GM12878 (cell line): ENCODE data around the gene FER1L5. TPM values are rescaled to one million over a fixed set of nuclear protein-coding genes. Genes with fewer than 3 reads are reported as not detected.

ENCODE experiments used
- ATAC-seq: fragments of 200-7000 bp; cut with Tn5 transposase; 3 replicates; pipeline ENCODE4 v1.9.1; 2020; ENCODE audit warnings: mild to moderate bottlenecking, moderate library complexity
- BruUV-seq: library from RNA; stranded (reverse); fragments of 400-500 nt; replicated peaks from 2 replicates; lab custom pipeline; 2021; lab: Mats Ljungman, UMichigan
- CTCF ChIA-PET: fragments of 300-600 bp; sonication (Branson Sonifier 250); formaldehyde crosslinking; extraction: SDS; loops from one replicate; lab custom pipeline; 2021; ENCODE audit warnings: inconsistent platforms; lab: Yijun Ruan, JAX
- POLR2A ChIA-PET: fragments of 350-600 bp; formaldehyde crosslinking; extraction: SDS; loops from one replicate; lab custom pipeline; 2021; ENCODE audit warnings: inconsistent platforms; lab: Charles Lee
- RAD21 ChIA-PET: fragments of 300-600 bp; sonication (Branson Sonifier 250); formaldehyde crosslinking; loops from one replicate; lab custom pipeline; 2023; ENCODE audit warnings: antibody characterized with exemption; ENCODE audit not compliant: unreplicated experiment; lab: Charles Lee
- SMC1A ChIA-PET: fragments of 300-600 bp; sonication (Branson Sonifier 250); formaldehyde crosslinking; loops from one replicate; lab custom pipeline; 2023; ENCODE audit not compliant: unreplicated experiment, uncharacterized antibody; lab: Charles Lee
- DNase-seq: peaks from one replicate; pipeline ENCODE4 v3.0.0-alpha.2; 2011; ENCODE audit warnings: low read depth, low spot score
- FAIRE-seq: peaks from 3 replicates; lab custom pipeline; 2011; peaks lifted over from hg19 to GRCh38; lab: Jason Lieb, UNC
- H2AFZ ChIP-seq: 2 replicates; pipeline ENCODE4 v1.6.0; 2011; ENCODE audit warnings: low read depth, low read length, control low read depth; ENCODE audit not compliant: control insufficient read depth
- H3K27ac ChIP-seq: 2 replicates; pipeline ENCODE4 v1.5.1; 2011; ENCODE audit warnings: control low read depth; ENCODE audit not compliant: control insufficient read depth, insufficient read depth
- H3K27me3 ChIP-seq, 2 experiments: replicated peaks in 1 of 2; 2 replicates each; pipeline versions ENCODE4 v1.6.0 to v1.6.1; 2011; ENCODE audit warnings: low read length in 1 of 2; ENCODE audit not compliant: control insufficient read depth in 2 of 2, insufficient read depth in 2 of 2
- H3K36me3 ChIP-seq, 2 experiments: 2 replicates each; pipeline ENCODE4 v1.5.1; 2011; ENCODE audit warnings: low read length in 1 of 2; ENCODE audit not compliant: control insufficient read depth in 2 of 2, insufficient read depth in 2 of 2
- H3K4me1 ChIP-seq: 2 replicates; pipeline ENCODE4 v1.6.1; 2011; ENCODE audit warnings: mild to moderate bottlenecking, low read length, moderate library complexity, mixed read lengths; ENCODE audit not compliant: control insufficient read depth, insufficient read depth
- H3K4me2 ChIP-seq: 2 replicates; pipeline ENCODE4 v1.6.0; 2011; ENCODE audit warnings: control low read depth; ENCODE audit not compliant: control insufficient read depth, insufficient read depth
- H3K4me3 ChIP-seq: fragments of 200-600 bp; sonication (generic); 2 replicates; pipeline ENCODE4 v1.5.1; 2016
- H3K79me2 ChIP-seq: 2 replicates; pipeline ENCODE4 v1.6.0; 2011; ENCODE audit warnings: low read length; ENCODE audit not compliant: control insufficient read depth, insufficient read depth
- H3K9ac ChIP-seq: 2 replicates; pipeline ENCODE4 v1.8.0; 2011; ENCODE audit warnings: low read length, control low read depth, mixed read lengths; ENCODE audit not compliant: control insufficient read depth, insufficient read depth
- H3K9me3 ChIP-seq: replicated peaks from 3 replicates; pipeline ENCODE4 v1.5.1; 2011; ENCODE audit warnings: mild to moderate bottlenecking, low read length; ENCODE audit not compliant: control insufficient read depth, insufficient read depth
- H4K20me1 ChIP-seq: 2 replicates; pipeline ENCODE4 v1.6.0; 2011; ENCODE audit not compliant: control insufficient read depth, insufficient read depth
- CHD2 ChIP-seq: IDR thresholded peaks from 2 replicates; pipeline ENCODE4 v1.6.1; 2011; ENCODE audit warnings: low read depth, low read length, improper control_type of control experiment, borderline replicate concordance
- ETV6 ChIP-seq, 2 experiments: fragments of 450-650 bp in 1 of 2; IDR thresholded peaks in 1 of 2; conservative IDR thresholded peaks in 1 of 2; 2 replicates each; pipeline ENCODE4 v1.6.1; 2014; ENCODE audit warnings: antibody characterized with exemption in 1 of 2, borderline replicate concordance in 1 of 2, low read depth in 1 of 2, mild to moderate bottlenecking in 1 of 2, moderate library complexity in 1 of 2
- IRF4 ChIP-seq: IDR thresholded peaks from 2 replicates; pipeline ENCODE4 v1.6.1; 2011; ENCODE audit warnings: low read depth, low read length
- POLR2A ChIP-seq: IDR thresholded peaks from 2 replicates; pipeline ENCODE4 v1.6.1; 2011; ENCODE audit warnings: low read depth, mild to moderate bottlenecking, low read length
- SPI1 ChIP-seq: IDR thresholded peaks from 2 replicates; pipeline ENCODE4 v1.6.1; 2011; ENCODE audit warnings: low read depth, mild to moderate bottlenecking, low read length, moderate library complexity, borderline replicate concordance; ENCODE audit not compliant: insufficient read depth
- ZNF384 ChIP-seq: IDR thresholded peaks from 2 replicates; pipeline ENCODE4 v1.6.1; 2012; ENCODE audit warnings: low read depth, mild to moderate bottlenecking, low read length, improper control_type of control experiment, borderline replicate concordance
- ZNF622 ChIP-seq: fragments of 450-650 bp; IDR thresholded peaks from 2 replicates; pipeline ENCODE4 v1.6.1; 2017; ENCODE audit warnings: mild to moderate bottlenecking, inconsistent platforms
- ZZZ3 ChIP-seq: IDR thresholded peaks from 2 replicates; pipeline ENCODE4 v1.6.1; 2011; ENCODE audit warnings: low read depth; ENCODE audit not compliant: control insufficient read depth, insufficient read length
- in situ Hi-C: fragments of 300-500 bp; cut with MboI; formaldehyde crosslinking; loops from 9 replicates; pipeline ENCODE4 v1.14.3; 2018; ENCODE audit warnings: mixed read lengths
- intact Hi-C: fragments of 100-400 bp; cut with micrococcal nuclease; formaldehyde crosslinking; loops from one replicate; pipeline ENCODE4 v1.14.2; 2022; ENCODE audit not compliant: unreplicated experiment
- polyA plus RNA-seq, 11 experiments: library from polyadenylated mRNA; depleted of rRNA in 4 of 11; unstranded in 6 of 11; stranded (reverse) in 5 of 11; fragments of >200 nt; fragmentation: Nextera tagmentation in 4 of 11; fragmentation: Illumina TruSeq in 1 of 11; extraction: Ambion mirVana in 4 of 11; extraction: Trizol in 1 of 11; gene quantifications; 1 replicate in 1 of 11; 2 replicates in 10 of 11; pipeline versions ENCODE4 v1.2.1 to v1.2.3, GENCODE V29; 2011 to 2016; ENCODE audit warnings: inconsistent platforms in 2 of 11, missing spikeins in 2 of 11, low read depth in 1 of 11
- total RNA-seq, 4 experiments: library from RNA; depleted of rRNA in 3 of 4; stranded (reverse); fragments of >200 nt in 3 of 4; fragmentation: Illumina TruSeq in 1 of 4; extraction: Trizol in 1 of 4; gene quantifications; 2 replicates each; pipeline versions ENCODE4 v1.2.1 to v1.2.3, GENCODE V29; 2013 to 2021
- TF ChIP-seq, protein P1 (sequence below): fragments of 450-650 bp; IDR thresholded peaks from 2 replicates; pipeline ENCODE4 v1.6.1; 2017; ENCODE audit warnings: antibody characterized with exemption, mild to moderate bottlenecking, moderate library complexity

FER1L5 gene
- total and polyA plus RNA-seq, 10 of the 15 experiments (the other 5 are each of a cell fraction or from before 2014, with no cell fraction given), result not detected

DNA sequence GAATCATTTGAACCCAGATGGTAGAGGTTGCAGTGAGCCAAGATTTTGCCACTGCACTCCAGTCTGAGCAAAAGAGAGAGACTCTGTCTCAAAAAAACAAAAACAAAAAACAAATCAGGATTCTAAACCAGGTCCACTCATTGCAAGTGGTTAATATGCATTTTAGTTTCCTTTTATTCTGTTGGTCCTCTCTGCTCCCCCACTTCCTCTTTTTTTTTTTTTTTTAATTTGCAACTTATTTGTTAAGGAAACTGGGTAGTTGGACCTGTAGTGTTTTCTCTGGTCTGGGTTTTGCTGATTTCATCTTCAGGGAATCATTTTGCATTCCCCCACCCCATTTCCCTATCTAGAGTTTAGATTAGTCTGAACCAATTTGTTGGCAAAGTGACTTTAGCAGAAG is 14.0 kb downstream of the FER1L5 start:
- intact Hi-C loops, result no loop called here
- Histone ChIP-seq H3K79me2 (no peaks in the 10 kb centered on the region), H3K27me3 (no peaks in the 10 kb centered on the region), H3K9ac (no peak overlapping the region), H3K36me3 (no peaks in the 10 kb centered on the region), H3K4me3 (no peak overlapping the region), H3K4me1 (no peaks in the 10 kb centered on the region), H3K27ac (no peak overlapping the region), H3K4me2 (no peak overlapping the region), H3K9me3 (no peaks in the 10 kb centered on the region), H4K20me1 (no peaks in the 10 kb centered on the region), H2AFZ (no peak overlapping the region)
- ATAC-seq (peak; percentile 42), FAIRE-seq (no peak), DNase-seq (no peak)
- POLR2A ChIA-PET, result no interaction called here
- in situ Hi-C loops, result no loop called here
- BruUV-seq, result no TSS peak
- SMC1A ChIA-PET, result interaction anchor here (1.0 kb wide), 1 partner anchor 12 kb away, joined by 5 read pairs; no protein-coding TSS in a partner anchor
- TF ChIP-seq ZZZ3 (no peak), ZNF384 (peak; percentile 75), ETV6 (conservative IDR thresholded peaks at IDR 0.05 in 1 of 2, IDR thresholded peaks at IDR 0.05 in 1 of 2; ENCODE audit: borderline replicate concordance in 1 of 2, low read depth in 1 of 2) (no peak), SPI1 (peak; percentile 91), IRF4 (no peak), ZNF622 (no peak), POLR2A (no peak), CHD2 (no peak)
- TF ChIP-seq, protein P1, sequence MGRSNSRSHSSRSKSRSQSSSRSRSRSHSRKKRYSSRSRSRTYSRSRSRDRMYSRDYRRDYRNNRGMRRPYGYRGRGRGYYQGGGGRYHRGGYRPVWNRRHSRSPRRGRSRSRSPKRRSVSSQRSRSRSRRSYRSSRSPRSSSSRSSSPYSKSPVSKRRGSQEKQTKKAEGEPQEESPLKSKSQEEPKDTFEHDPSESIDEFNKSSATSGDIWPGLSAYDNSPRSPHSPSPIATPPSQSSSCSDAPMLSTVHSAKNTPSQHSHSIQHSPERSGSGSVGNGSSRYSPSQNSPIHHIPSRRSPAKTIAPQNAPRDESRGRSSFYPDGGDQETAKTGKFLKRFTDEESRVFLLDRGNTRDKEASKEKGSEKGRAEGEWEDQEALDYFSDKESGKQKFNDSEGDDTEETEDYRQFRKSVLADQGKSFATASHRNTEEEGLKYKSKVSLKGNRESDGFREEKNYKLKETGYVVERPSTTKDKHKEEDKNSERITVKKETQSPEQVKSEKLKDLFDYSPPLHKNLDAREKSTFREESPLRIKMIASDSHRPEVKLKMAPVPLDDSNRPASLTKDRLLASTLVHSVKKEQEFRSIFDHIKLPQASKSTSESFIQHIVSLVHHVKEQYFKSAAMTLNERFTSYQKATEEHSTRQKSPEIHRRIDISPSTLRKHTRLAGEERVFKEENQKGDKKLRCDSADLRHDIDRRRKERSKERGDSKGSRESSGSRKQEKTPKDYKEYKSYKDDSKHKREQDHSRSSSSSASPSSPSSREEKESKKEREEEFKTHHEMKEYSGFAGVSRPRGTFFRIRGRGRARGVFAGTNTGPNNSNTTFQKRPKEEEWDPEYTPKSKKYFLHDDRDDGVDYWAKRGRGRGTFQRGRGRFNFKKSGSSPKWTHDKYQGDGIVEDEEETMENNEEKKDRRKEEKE, result no peak
- CTCF ChIA-PET, result interaction anchor here (0.6 to 1.3 kb wide), 2 partner anchors 107 to 455 kb away, joined by 3 to 4 read pairs; no protein-coding TSS in a partner anchor
- RAD21 ChIA-PET, result no interaction called here
